GM19467 (cell line): ENCODE measurements around the gene DNAH3.

ENCODE experiments used
- ATAC-seq: cut with Tn5 transposase; IDR thresholded peaks from one replicate; pipeline ENCODE4 v1.9.1; 2021; ENCODE audit warnings: mild to moderate bottlenecking, moderate library complexity; ENCODE audit not compliant: unreplicated experiment

DNAH3 gene

GRCh38 chr16:20916942-20917341 is 233.7 kb downstream of the DNAH3 start:
- no peak for ATAC-seq

- no peak for ATAC-seq
Observed at GRCh38 chr16:20916289-20916688, 234.4 kb downstream of the DNAH3 start.

GRCh38 chr16:20911361-20911760 is 239.3 kb downstream of the DNAH3 start:
- no peak for ATAC-seq

GRCh38 chr16:20910781-20911321 is 239.8 kb downstream of the DNAH3 start:
- no peak for ATAC-seq

- no peak for ATAC-seq
Observed at GRCh38 chr16:20906341-20907255, 244.0 kb downstream of the DNAH3 start.

GRCh38 chr16:20905576-20905975 is 245.1 kb downstream of the DNAH3 start:
- no peak for ATAC-seq

- no peak for ATAC-seq
Observed at GRCh38 chr16:20904507-20905081, 246.1 kb downstream of the DNAH3 start.

- no peak for ATAC-seq
Observed at GRCh38 chr16:20903899-20904506, 246.6 kb downstream of the DNAH3 start.

- no peak for ATAC-seq
Observed at GRCh38 chr16:20903116-20903898, 247.3 kb downstream of the DNAH3 start.

- ATAC-seq, result no peak
Observed at GRCh38 chr16:20902426-20902825, 248.2 kb downstream of the DNAH3 start.

- ATAC-seq, result no peak
Observed at GRCh38 chr16:20901436-20902112, 249.1 kb downstream of the DNAH3 start.

GRCh38 chr16:20901068-20901435 is 249.6 kb downstream of the DNAH3 start:
- no peak for ATAC-seq

GRCh38 chr16:20900299-20901067 is 250.2 kb downstream of the DNAH3 start, which contains the start of the genes DCUN1D3 and LYRM1:
Gene DCUN1D3, minus strand, starts transcription at chr16:20900358. Its CDS starts 37,820 bp downstream, at chr16:20862538.
Gene LYRM1, plus strand, starts transcription at chr16:20900771. Its CDS starts 14,785 bp downstream, at chr16:20915556.
- peak; percentile 60 for ATAC-seq

GRCh38 chr16:20899477-20900298 is 251.0 kb downstream of the DNAH3 start:
- ATAC-seq, result no peak

GRCh38 chr16:20899071-20899470 is 251.6 kb downstream of the DNAH3 start:
- no peak for ATAC-seq

- ATAC-seq, result no peak
Observed at GRCh38 chr16:20897922-20898321, 252.7 kb downstream of the DNAH3 start.

- ATAC-seq, result no peak
Observed at GRCh38 chr16:20897253-20897897, 253.3 kb downstream of the DNAH3 start.

- ATAC-seq, result no peak
Observed at GRCh38 chr16:20894388-20894787, 256.3 kb downstream of the DNAH3 start.
